ENCODE measurements around the gene SCAPER. TPM values are rescaled to one million over a fixed set of nuclear protein-coding genes. Genes with fewer than 3 reads are reported as not detected.

Gene SCAPER
- total and polyA plus RNA-seq, 12 donors = 6.9 to 48.1 (median 39.5) TPM

DNA sequence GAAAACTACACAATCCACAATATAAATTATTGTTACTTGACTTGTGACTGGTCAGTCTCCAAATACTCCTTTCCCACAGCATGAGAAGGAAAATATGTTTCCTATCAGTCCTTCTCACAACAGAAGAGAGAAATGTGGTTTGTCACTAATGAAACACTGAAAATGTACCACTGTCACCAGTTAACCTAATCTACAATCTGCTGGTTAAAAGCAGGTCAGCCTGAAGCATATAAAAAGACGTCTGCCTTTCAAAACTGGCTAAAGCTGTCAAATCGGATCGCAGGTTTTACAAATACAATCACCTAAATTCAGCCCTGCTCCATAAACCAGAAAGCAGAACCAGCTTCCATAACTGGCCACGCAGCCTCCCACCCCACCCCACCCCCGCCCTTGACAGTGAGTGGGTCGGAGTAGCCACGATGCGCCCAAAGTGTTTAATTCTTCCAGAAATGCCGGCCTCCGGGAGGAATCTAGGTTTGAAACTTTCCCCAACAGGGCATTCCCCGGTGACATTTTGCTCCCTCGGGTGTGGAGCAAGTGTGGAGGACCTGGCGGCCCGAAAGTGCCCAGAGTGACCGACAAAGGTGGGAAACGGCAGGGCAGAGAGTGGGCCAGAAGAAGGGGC is 594.6 kb downstream of the SCAPER start:
- H3K27ac ChIP-seq = peak overlapping the region; percentile 66 to 95 (median 90)
- TF ChIP-seq, protein P1, sequence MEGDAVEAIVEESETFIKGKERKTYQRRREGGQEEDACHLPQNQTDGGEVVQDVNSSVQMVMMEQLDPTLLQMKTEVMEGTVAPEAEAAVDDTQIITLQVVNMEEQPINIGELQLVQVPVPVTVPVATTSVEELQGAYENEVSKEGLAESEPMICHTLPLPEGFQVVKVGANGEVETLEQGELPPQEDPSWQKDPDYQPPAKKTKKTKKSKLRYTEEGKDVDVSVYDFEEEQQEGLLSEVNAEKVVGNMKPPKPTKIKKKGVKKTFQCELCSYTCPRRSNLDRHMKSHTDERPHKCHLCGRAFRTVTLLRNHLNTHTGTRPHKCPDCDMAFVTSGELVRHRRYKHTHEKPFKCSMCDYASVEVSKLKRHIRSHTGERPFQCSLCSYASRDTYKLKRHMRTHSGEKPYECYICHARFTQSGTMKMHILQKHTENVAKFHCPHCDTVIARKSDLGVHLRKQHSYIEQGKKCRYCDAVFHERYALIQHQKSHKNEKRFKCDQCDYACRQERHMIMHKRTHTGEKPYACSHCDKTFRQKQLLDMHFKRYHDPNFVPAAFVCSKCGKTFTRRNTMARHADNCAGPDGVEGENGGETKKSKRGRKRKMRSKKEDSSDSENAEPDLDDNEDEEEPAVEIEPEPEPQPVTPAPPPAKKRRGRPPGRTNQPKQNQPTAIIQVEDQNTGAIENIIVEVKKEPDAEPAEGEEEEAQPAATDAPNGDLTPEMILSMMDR (IDR thresholded peaks at IDR 0.05) = no peak
- H3K4me3 ChIP-seq = peak overlapping the region; percentile 76 to 94 (median 87)
- H3K36me3 ChIP-seq = no peaks in the 10 kb centered on the region
- DNase-seq (no peak), ATAC-seq (peak; percentile 7 to 43 (median 36))
- no peaks in the 10 kb centered on the region for H3K9me3 ChIP-seq
- intact Hi-C loops (cut with DNase I) = no loop called here
- H3K4me1 ChIP-seq = peaks cover 8 to 55% (median 28%) of the 10 kb centered on the region in 9 donors
- 1% methylated on average over 16 of the region's 16 CpGs for WGBS, 2 donors
- H3K27me3 ChIP-seq = no peaks in the 10 kb centered on the region

- H3K9me3 ChIP-seq = no peaks in the 10 kb centered on the region
- ATAC-seq = no peak
- no peak for DNase-seq
- intact Hi-C loops (cut with DNase I) = no loop called here
- 83 to 86% methylated on average over 13 of the region's 13 CpGs for WGBS, 2 donors
- H3K4me1 ChIP-seq = peaks cover 8 to 58% (median 28%) of the 10 kb centered on the region in 9 donors
- H3K27ac ChIP-seq = peak overlapping the region in 2 of 10 donors; percentile 91 to 92
- H3K27me3 ChIP-seq = no peaks in the 10 kb centered on the region
- no peaks in the 10 kb centered on the region for H3K36me3 ChIP-seq
- peak overlapping the region in 8 of 10 donors; percentile 76 to 94 (median 82) for H3K4me3 ChIP-seq
- TF ChIP-seq, protein P1 (IDR thresholded peaks at IDR 0.05) = no peak
Observed at GRCh38 chr15:76309601-76310330, 595.4 kb downstream of the SCAPER start.

DNA sequence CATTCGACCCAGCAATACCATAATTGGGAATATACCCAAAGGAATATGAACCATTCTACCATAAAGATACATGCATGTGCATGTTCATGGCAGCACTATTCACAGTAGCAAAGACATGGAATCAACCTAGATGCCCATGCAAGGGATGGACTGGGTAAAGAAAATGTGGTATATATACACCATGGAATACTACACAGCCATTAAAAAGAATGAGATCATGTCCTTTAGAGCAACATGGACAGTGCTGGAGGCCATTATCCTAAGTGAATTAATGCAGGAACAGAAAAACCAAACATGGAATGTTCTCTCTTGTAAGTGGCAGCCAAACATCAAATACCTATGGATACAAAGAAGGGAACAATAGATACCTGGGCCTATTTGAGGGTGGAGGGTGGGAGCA is 601.2 kb downstream of the SCAPER start:
- H3K27me3 ChIP-seq = no peaks in the 10 kb centered on the region
- 86 to 88% methylated on average over 1 of the region's 1 CpG for WGBS, 2 donors
- TF ChIP-seq, protein P1 (IDR thresholded peaks at IDR 0.05) = no peak
- peaks cover 0 to 26% (median 6%) of the 10 kb centered on the region in 9 donors for H3K4me1 ChIP-seq
- DNase-seq = no peak
- H3K9me3 ChIP-seq = peaks cover 0 to 4% (median 0%) of the 10 kb centered on the region in 11 donors
- H3K4me3 ChIP-seq = no peak overlapping the region
- ATAC-seq = no peak
- intact Hi-C loops (cut with DNase I) = no loop called here
- H3K27ac ChIP-seq = no peak overlapping the region
- H3K36me3 ChIP-seq = no peaks in the 10 kb centered on the region

- Histone ChIP-seq H3K36me3 (no peaks in the 10 kb centered on the region), H3K27me3 (no peaks in the 10 kb centered on the region), H3K4me1 (peaks cover 0 to 27% (median 9%) of the 10 kb centered on the region in 9 donors), H3K4me3 (no peak overlapping the region), H3K27ac (no peak overlapping the region), H3K9me3 (peaks cover 0 to 4% (median 0%) of the 10 kb centered on the region in 11 donors)
- DNase-seq (no peak), ATAC-seq (no peak)
- intact Hi-C loops (cut with DNase I) = no loop called here
- WGBS, 2 donors = 80 to 83% methylated on average over 1 of the region's 1 CpG
- TF ChIP-seq, protein P1 (IDR thresholded peaks at IDR 0.05) = no peak
Observed at GRCh38 chr15:76299786-76300185, 605.4 kb downstream of the SCAPER start.

Data from heart right ventricle (tissue), 16 donors.